A673 (cell line): Measurements from ENCODE around the gene TMPRSS2. TPM values are rescaled to one million over a fixed set of nuclear protein-coding genes. Genes with fewer than 3 reads are reported as not detected.

Experiments used
- BruUV-seq: library from RNA; stranded (reverse); fragments of 400-500 nt; replicated peaks from 2 replicates; lab custom pipeline; 2021; lab: Mats Ljungman, UMichigan
- CTCF ChIA-PET: fragments of 300-600 bp; sonication (Branson Sonifier 250); formaldehyde crosslinking; loops from one replicate; lab custom pipeline; 2022; ENCODE audit warnings: antibody characterized with exemption; lab: Charles Lee
- POLR2A ChIA-PET: fragments of 300-600 bp; sonication (Branson Sonifier 250); formaldehyde crosslinking; loops from one replicate; lab custom pipeline; 2022; ENCODE audit warnings: antibody characterized with exemption; ENCODE audit not compliant: low non-redundant PET; lab: Charles Lee
- DNase-seq: peaks from one replicate; pipeline ENCODE4 v3.0.0-alpha.2; 2015; ENCODE audit warnings: low spot score
- H3K27ac ChIP-seq: fragments of 200-600 bp; sonication (generic); 2 replicates; pipeline ENCODE4 v1.5.1; 2016; ENCODE audit warnings: mixed run types, low read depth, mild to moderate bottlenecking, mixed read lengths, antibody characterized with exemption, low read length; ENCODE audit not compliant: poor library complexity, severe bottlenecking
- H3K27me3 ChIP-seq: fragments of 200-600 bp; sonication (generic); replicated peaks from 2 replicates; pipeline ENCODE4 v1.6.1; 2017; ENCODE audit warnings: mixed run types, low read depth, mild to moderate bottlenecking, mixed read lengths, antibody characterized with exemption, low read length; ENCODE audit not compliant: insufficient read depth, poor library complexity
- H3K36me3 ChIP-seq: fragments of 200-600 bp; sonication (generic); 2 replicates; pipeline ENCODE4 v1.6.1; 2016; ENCODE audit warnings: mixed run types, mild to moderate bottlenecking, mixed read lengths, antibody characterized with exemption, low read length; ENCODE audit not compliant: insufficient read depth, poor library complexity, severe bottlenecking
- H3K4me1 ChIP-seq: fragments of 200-600 bp; sonication (generic); 2 replicates; pipeline ENCODE4 v1.6.1; 2017; ENCODE audit warnings: mixed run types, mild to moderate bottlenecking, mixed read lengths, antibody characterized with exemption, low read length; ENCODE audit not compliant: insufficient read depth, poor library complexity, severe bottlenecking
- H3K4me3 ChIP-seq: fragments of 200-600 bp; sonication (generic); 2 replicates; pipeline ENCODE4 v1.5.1; 2016; ENCODE audit warnings: low read depth, mixed run types, mild to moderate bottlenecking, mixed read lengths, low read length; ENCODE audit not compliant: poor library complexity, severe bottlenecking
- H3K9me3 ChIP-seq: fragments of 200-600 bp; sonication (generic); 2 replicates; pipeline ENCODE4 v1.6.1; 2016; ENCODE audit warnings: mixed run types, low read depth, mild to moderate bottlenecking, mixed read lengths, antibody characterized with exemption, low read length; ENCODE audit not compliant: poor library complexity, severe bottlenecking
- CTCF ChIP-seq: fragments of 300-800, 200-600 bp; sonication (generic); conservative IDR thresholded peaks from 2 replicates; pipeline ENCODE4 v1.5.1; 2017; ENCODE audit warnings: low read depth, mild to moderate bottlenecking, antibody characterized with exemption, low read length, moderate library complexity, mixed read lengths
- EZH2 ChIP-seq: fragments of 200-600 bp; sonication (generic); IDR thresholded peaks from 2 replicates; pipeline ENCODE4 v1.6.1; 2017; ENCODE audit warnings: borderline replicate concordance, low read depth, mild to moderate bottlenecking, mixed read lengths, antibody characterized with exemption, low read length; ENCODE audit not compliant: poor library complexity, severe bottlenecking
- intact Hi-C: fragments of 100-400 bp; cut with micrococcal nuclease; formaldehyde crosslinking; loops from one replicate; pipeline ENCODE4 v1.10.0; 2022; ENCODE audit not compliant: unreplicated experiment
- total RNA-seq: library from RNA; stranded (reverse); gene quantifications from 2 replicates; pipeline ENCODE4 v1.2.3, GENCODE V29; 2021

TMPRSS2 gene
- total RNA-seq, 1 experiment from 2014 or later = not detected

DNA sequence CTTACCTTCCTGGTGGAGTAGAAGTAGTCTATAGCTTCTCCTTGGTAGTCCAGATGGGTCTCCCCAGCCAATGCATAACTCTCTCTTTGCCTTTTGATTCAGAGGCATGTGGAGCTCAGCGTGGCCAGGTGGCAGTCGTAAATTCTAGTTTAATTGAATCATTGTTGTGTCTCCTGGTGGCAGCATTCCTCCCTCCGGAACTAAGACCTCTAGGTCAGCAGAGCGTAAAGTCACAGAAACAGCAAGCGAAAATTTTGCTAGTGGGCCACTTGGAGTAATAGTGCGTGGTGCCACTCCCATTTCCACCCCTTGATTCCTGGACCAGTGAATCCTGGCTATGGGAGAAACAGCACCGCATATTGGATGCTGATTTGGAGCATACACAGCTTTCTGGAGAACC lies 3.9 kb upstream of the TMPRSS2 start:
- no peaks in the 10 kb centered on the region for H3K4me1 ChIP-seq
- no peak for DNase-seq
- TF ChIP-seq CTCF (no peak), EZH2 (no peak)
- H3K9me3 ChIP-seq = no peaks in the 10 kb centered on the region
- no TSS peak for BruUV-seq
- POLR2A ChIA-PET = no interaction called here
- no peak overlapping the region for H3K4me3 ChIP-seq
- no peak overlapping the region for H3K27ac ChIP-seq
- intact Hi-C loops = no loop called here
- no peaks in the 10 kb centered on the region for H3K36me3 ChIP-seq
- CTCF ChIA-PET = no interaction called here
- peaks cover 31% of the 10 kb centered on the region for H3K27me3 ChIP-seq

DNA sequence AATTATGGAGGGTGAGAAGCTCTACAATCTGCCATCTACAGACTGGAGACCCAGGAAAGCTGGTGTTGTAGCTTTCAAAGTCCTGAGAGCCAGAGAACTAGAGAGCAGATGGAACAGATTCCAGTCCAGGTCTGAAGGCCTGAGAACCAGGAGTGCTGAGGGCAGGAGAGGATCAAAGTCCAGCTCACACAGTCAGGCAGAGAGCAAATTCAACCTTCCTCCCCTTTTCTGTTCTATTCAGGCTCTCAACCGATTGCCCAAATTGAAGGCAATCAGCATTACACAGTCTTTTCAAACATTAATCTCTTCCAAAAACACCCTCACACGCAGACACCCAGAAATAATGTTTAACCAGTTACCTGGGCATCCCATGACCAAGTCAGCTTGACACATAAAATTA lies 2.5 kb upstream of the TMPRSS2 start:
- POLR2A ChIA-PET = no interaction called here
- CTCF ChIA-PET = no interaction called here
- Histone ChIP-seq H3K9me3 (no peaks in the 10 kb centered on the region), H3K4me1 (no peaks in the 10 kb centered on the region), H3K27me3 (peaks cover 45% of the 10 kb centered on the region), H3K27ac (no peak overlapping the region), H3K4me3 (no peak overlapping the region), H3K36me3 (no peaks in the 10 kb centered on the region)
- intact Hi-C loops = no loop called here
- DNase-seq = no peak
- BruUV-seq = no TSS peak
- TF ChIP-seq EZH2 = no peak
- no peak for TF ChIP-seq CTCF

- H3K27me3 ChIP-seq = peaks cover 51% of the 10 kb centered on the region
- BruUV-seq = no TSS peak
- POLR2A ChIA-PET = no interaction called here
- no peak overlapping the region for H3K27ac ChIP-seq
- H3K4me1 ChIP-seq = no peaks in the 10 kb centered on the region
- DNase-seq = no peak
- no peak overlapping the region for H3K4me3 ChIP-seq
- intact Hi-C loops = no loop called here
- TF ChIP-seq EZH2 (no peak), CTCF (no peak)
- no peaks in the 10 kb centered on the region for H3K9me3 ChIP-seq
- CTCF ChIA-PET = no interaction called here
- no peaks in the 10 kb centered on the region for H3K36me3 ChIP-seq
These were observed 1.8 kb upstream of the TMPRSS2 start for GRCh38 chr21:41509733-41510132.

DNA sequence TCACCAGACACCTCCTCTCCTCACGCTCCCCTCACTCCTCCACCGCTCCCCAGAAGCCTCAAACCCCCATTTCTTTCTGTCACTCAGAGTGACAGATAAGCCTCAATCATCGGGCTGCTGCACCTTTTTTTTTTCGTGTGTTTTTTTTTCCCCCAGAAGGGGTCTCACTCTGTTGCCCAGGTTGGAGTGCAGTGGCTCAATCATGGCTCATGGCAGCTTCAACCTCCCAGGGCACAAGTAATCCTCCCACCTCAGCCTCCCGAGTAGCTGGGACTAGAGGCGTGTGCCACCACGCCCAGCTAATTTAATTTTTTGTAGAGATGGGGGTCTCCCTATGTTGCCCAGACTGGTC lies 1.2 kb upstream of the TMPRSS2 start:
- H3K9me3 ChIP-seq = no peaks in the 10 kb centered on the region
- H3K27me3 ChIP-seq = peaks cover 51% of the 10 kb centered on the region
- no peak for DNase-seq
- no peak for TF ChIP-seq CTCF
- no peak for TF ChIP-seq EZH2
- H3K27ac ChIP-seq = no peak overlapping the region
- H3K4me1 ChIP-seq = no peaks in the 10 kb centered on the region
- ChIA-PET CTCF (no interaction called here), POLR2A (no interaction called here)
- no peaks in the 10 kb centered on the region for H3K36me3 ChIP-seq
- H3K4me3 ChIP-seq = no peak overlapping the region
- BruUV-seq = no TSS peak
- intact Hi-C loops = no loop called here
